Colonic mucosa (tissue), 4 donors: ENCODE data around the gene CACNG8. TPM values are rescaled to one million over a fixed set of nuclear protein-coding genes. Genes with fewer than 3 reads are reported as not detected.
A peak's percentile ranks its signal among the peaks of the same experiment; 100 is the strongest.

ENCODE experiments used
- DNase-seq: peaks from one replicate; pipeline ENCODE4 v3.0.0-alpha.2; 2020
- H3K27ac ChIP-seq: fragments of 200-600 bp; one replicate; pipeline ENCODE4 v1.8.0; 2021
- H3K27me3 ChIP-seq: fragments of 200-600 bp; one replicate; pipeline ENCODE4 v1.8.0; 2021
- H3K36me3 ChIP-seq: fragments of 200-600 bp; one replicate; pipeline ENCODE4 v1.8.0; 2021
- H3K4me1 ChIP-seq: fragments of 200-600 bp; one replicate; pipeline ENCODE4 v1.8.0; 2021; ENCODE audit warnings: mild to moderate bottlenecking
- H3K4me3 ChIP-seq: fragments of 200-600 bp; one replicate; pipeline ENCODE4 v1.8.0; 2021
- H3K9ac ChIP-seq, 2 donors: one replicate each; pipeline ENCODE4 v1.7.0; 2013; ENCODE audit warnings: control low read depth in 2 of 2, low read depth in 2 of 2, low read length in 2 of 2
- H3K9me3 ChIP-seq: fragments of 200-600 bp; one replicate; pipeline ENCODE4 v1.8.0; 2021
- CTCF ChIP-seq: fragments of 200-600 bp; IDR thresholded peaks from one replicate; pipeline ENCODE4 v1.8.0; 2022; ENCODE audit warnings: antibody characterized with exemption, mild to moderate bottlenecking
- intact Hi-C: fragments of 100-400 bp; cut with DNase I; formaldehyde crosslinking; loops from one replicate; pipeline ENCODE4 v1.14.1; 2022
- total RNA-seq, 2 donors: library from RNA; stranded (reverse); fragmentation: NEBNext Ultra II Directional in 1 of 2; extraction: Animal tissue kit (Norgen Biotek cat#: 25700) in 1 of 2; gene quantifications; one replicate each; pipeline ENCODE4 v1.2.1, GENCODE V29; 2021
- donor health status: healthy.
- donor health status: DM: no; HTN: no; CAD: no.
- donor health status: DM: no; HTN: no; CAD: no.

The CACNG8 gene
- total RNA-seq, 2 donors from 2014 or later, result 0.02 to 0.03 TPM

- H3K9me3 ChIP-seq, result no peaks in the 10 kb centered on the region
- H3K36me3 ChIP-seq, result no peaks in the 10 kb centered on the region
- H3K4me3 ChIP-seq, result peak overlapping the region; percentile 3
- no peaks in the 10 kb centered on the region for H3K4me1 ChIP-seq
- no peak overlapping the region for H3K27ac ChIP-seq
- peak; percentile 81 for DNase-seq
- no peak overlapping the region for H3K9ac ChIP-seq
- intact Hi-C loops, result no loop called here
- TF ChIP-seq CTCF, result no peak
- H3K27me3 ChIP-seq, result peaks cover 33% of the 10 kb centered on the region
These were observed 14.8 kb downstream of the CACNG8 start for GRCh38 chr19:53977429-53977990.

GRCh38 chr19:53977991-53978731 lies 15.4 kb downstream of the CACNG8 start:
- H3K27ac ChIP-seq, result no peak overlapping the region
- H3K9me3 ChIP-seq, result no peaks in the 10 kb centered on the region
- intact Hi-C loops, result no loop called here
- H3K36me3 ChIP-seq, result no peaks in the 10 kb centered on the region
- DNase-seq, result no peak
- H3K27me3 ChIP-seq, result peaks cover 35% of the 10 kb centered on the region
- H3K4me1 ChIP-seq, result no peaks in the 10 kb centered on the region
- peak overlapping the region; percentile 3 for H3K4me3 ChIP-seq
- H3K9ac ChIP-seq, result no peak overlapping the region
- TF ChIP-seq CTCF, result no peak

- DNase-seq, result no peak
- Histone ChIP-seq H3K27ac (no peak overlapping the region), H3K4me1 (no peaks in the 10 kb centered on the region), H3K9ac (no peak overlapping the region), H3K9me3 (no peaks in the 10 kb centered on the region), H3K36me3 (no peaks in the 10 kb centered on the region), H3K4me3 (no peak overlapping the region), H3K27me3 (peaks cover 43% of the 10 kb centered on the region)
- no peak for TF ChIP-seq CTCF
- intact Hi-C loops, result no loop called here
These were observed 16.5 kb downstream of the CACNG8 start for GRCh38 chr19:53978975-53979801.

GRCh38 chr19:53980539-53981375 lies 18.0 kb downstream of the CACNG8 start:
- Histone ChIP-seq H3K4me1 (no peaks in the 10 kb centered on the region), H3K4me3 (no peak overlapping the region), H3K9ac (no peak overlapping the region), H3K9me3 (no peaks in the 10 kb centered on the region), H3K27me3 (peaks cover 43% of the 10 kb centered on the region), H3K27ac (no peak overlapping the region), H3K36me3 (no peaks in the 10 kb centered on the region)
- peak; percentile 35 for DNase-seq
- intact Hi-C loops, result no loop called here
- no peak for TF ChIP-seq CTCF
